Neural progenitor cell (in vitro differentiated cells): ENCODE measurements around the gene TFPT. TPM values are rescaled to one million over a fixed set of nuclear protein-coding genes. Genes with fewer than 3 reads are reported as not detected.

Experiments used
- DNase-seq: peaks from one replicate; pipeline ENCODE4 v3.0.0-alpha.2; 2016; ENCODE audit warnings: low spot score
- H2AFZ ChIP-seq: fragments of 200-600 bp; sonication (generic); replicated peaks from 2 replicates; pipeline ENCODE4 v1.6.1; 2016; ENCODE audit warnings: antibody characterized with exemption
- H3F3A ChIP-seq: fragments of 200-600 bp; sonication (generic); 2 replicates; pipeline ENCODE4 v1.6.1; 2016; ENCODE audit warnings: antibody characterized with exemption, low read depth
- H3K27ac ChIP-seq: fragments of 200-600 bp; sonication (generic); 2 replicates; pipeline ENCODE4 v1.5.1; 2016; ENCODE audit warnings: mild to moderate bottlenecking
- H3K27me3 ChIP-seq: fragments of 200-600 bp; sonication (generic); 2 replicates; pipeline ENCODE4 v1.6.1; 2016; ENCODE audit warnings: mild to moderate bottlenecking, moderate library complexity
- H3K36me3 ChIP-seq: fragments of 200-600 bp; sonication (generic); 2 replicates; pipeline ENCODE4 v1.5.1; 2016
- H3K4me1 ChIP-seq: fragments of 200-600 bp; sonication (generic); 2 replicates; pipeline ENCODE4 v1.6.1; 2016; ENCODE audit warnings: mixed run types
- H3K4me2 ChIP-seq: fragments of 200-600 bp; sonication (generic); 2 replicates; pipeline ENCODE4 v1.6.1; 2016
- H3K4me3 ChIP-seq: fragments of 200-600 bp; sonication (generic); 2 replicates; pipeline ENCODE4 v1.5.1; 2016
- H3K79me2 ChIP-seq: fragments of 200-600 bp; sonication (generic); 2 replicates; pipeline ENCODE4 v1.6.1; 2016; ENCODE audit warnings: low read depth
- H3K9ac ChIP-seq: fragments of 200-600 bp; sonication (generic); 2 replicates; pipeline ENCODE4 v1.6.1; 2016
- H3K9me3 ChIP-seq: fragments of 200-600 bp; sonication (generic); 2 replicates; pipeline ENCODE4 v1.5.1; 2016; ENCODE audit warnings: low read depth
- H4K20me1 ChIP-seq: fragments of 200-600 bp; sonication (generic); 2 replicates; pipeline ENCODE4 v1.6.1; 2016; ENCODE audit warnings: low read depth
- H3K27ac Mint-ChIP-seq: 3 replicates; pipeline ENCODE4 v1.8.0; 2021; ENCODE audit warnings: mixed read lengths
- H3K27me3 Mint-ChIP-seq: 2 replicates; pipeline ENCODE4 v1.8.0; 2022; ENCODE audit warnings: low read depth, mild to moderate bottlenecking, inconsistent platforms, moderate library complexity, mixed read lengths; ENCODE audit not compliant: insufficient read depth
- H3K36me3 Mint-ChIP-seq: 3 replicates; pipeline ENCODE4 v1.8.0; 2021; ENCODE audit warnings: mixed read lengths
- H3K4me1 Mint-ChIP-seq: 3 replicates; pipeline ENCODE4 v1.8.0; 2021; ENCODE audit warnings: mixed read lengths
- H3K4me3 Mint-ChIP-seq: 3 replicates; pipeline ENCODE4 v1.8.0; 2021; ENCODE audit warnings: mild to moderate bottlenecking, moderate library complexity, mixed read lengths
- H3K9me3 Mint-ChIP-seq: 3 replicates; pipeline ENCODE4 v1.8.0; 2020; ENCODE audit warnings: mixed read lengths
- EZH2 ChIP-seq: fragments of 200-600 bp; sonication (generic); IDR thresholded peaks from 2 replicates; pipeline ENCODE4 v1.6.1; 2017; ENCODE audit warnings: antibody characterized with exemption, mild to moderate bottlenecking, moderate library complexity
- EZH2phosphoT487 ChIP-seq: fragments of 200-600 bp; sonication (generic); IDR thresholded peaks from 2 replicates; pipeline ENCODE4 v1.6.1; 2017; ENCODE audit warnings: antibody characterized with exemption
- total RNA-seq: library from RNA; depleted of rRNA; stranded (reverse); fragments of >200 nt; gene quantifications from 2 replicates; pipeline ENCODE4 v1.2.3, GENCODE V29; 2015; ENCODE audit warnings: low replicate concordance
- TF ChIP-seq, protein P1 (sequence below): fragments of 200-600 bp; sonication (generic); IDR thresholded peaks from 2 replicates; pipeline ENCODE4 v1.5.1; 2017; ENCODE audit warnings: antibody characterized with exemption, mild to moderate bottlenecking

TFPT gene
- total RNA-seq, 1 donor from 2014 or later: 9.4 TPM

- H3K9me3 ChIP-seq: no peaks in the 10 kb centered on the region
- peaks cover 15% of the 10 kb centered on the region for H3K36me3 Mint-ChIP-seq
- DNase-seq: peak; percentile 75
- H3K27me3 Mint-ChIP-seq: peaks cover 13% of the 10 kb centered on the region
- H3K4me2 ChIP-seq: peak within 1 kb of the TSS; percentile 98
- H3K4me1 Mint-ChIP-seq: peaks cover 36% of the 10 kb centered on the region
- peaks cover 50% of the 10 kb centered on the region for H4K20me1 ChIP-seq
- no peaks in the 10 kb centered on the region for H3K36me3 ChIP-seq
- no peaks in the 10 kb centered on the region for H3K9me3 Mint-ChIP-seq
- TF ChIP-seq, protein P1, sequence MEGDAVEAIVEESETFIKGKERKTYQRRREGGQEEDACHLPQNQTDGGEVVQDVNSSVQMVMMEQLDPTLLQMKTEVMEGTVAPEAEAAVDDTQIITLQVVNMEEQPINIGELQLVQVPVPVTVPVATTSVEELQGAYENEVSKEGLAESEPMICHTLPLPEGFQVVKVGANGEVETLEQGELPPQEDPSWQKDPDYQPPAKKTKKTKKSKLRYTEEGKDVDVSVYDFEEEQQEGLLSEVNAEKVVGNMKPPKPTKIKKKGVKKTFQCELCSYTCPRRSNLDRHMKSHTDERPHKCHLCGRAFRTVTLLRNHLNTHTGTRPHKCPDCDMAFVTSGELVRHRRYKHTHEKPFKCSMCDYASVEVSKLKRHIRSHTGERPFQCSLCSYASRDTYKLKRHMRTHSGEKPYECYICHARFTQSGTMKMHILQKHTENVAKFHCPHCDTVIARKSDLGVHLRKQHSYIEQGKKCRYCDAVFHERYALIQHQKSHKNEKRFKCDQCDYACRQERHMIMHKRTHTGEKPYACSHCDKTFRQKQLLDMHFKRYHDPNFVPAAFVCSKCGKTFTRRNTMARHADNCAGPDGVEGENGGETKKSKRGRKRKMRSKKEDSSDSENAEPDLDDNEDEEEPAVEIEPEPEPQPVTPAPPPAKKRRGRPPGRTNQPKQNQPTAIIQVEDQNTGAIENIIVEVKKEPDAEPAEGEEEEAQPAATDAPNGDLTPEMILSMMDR: peak; percentile 50
- TF ChIP-seq EZH2phosphoT487 (no peak), EZH2 (no peak)
- H3K4me3 Mint-ChIP-seq: peak within 1 kb of the TSS; percentile 96
- peak within 1 kb of the TSS; percentile 100 for H3K9ac ChIP-seq
- peak within 1 kb of the TSS; percentile 93 for H2AFZ ChIP-seq
- H3K27ac ChIP-seq: peak within 1 kb of the TSS; percentile 98
- peaks cover 19% of the 10 kb centered on the region for H3F3A ChIP-seq
- H3K79me2 ChIP-seq: peaks cover 52% of the 10 kb centered on the region
- peak within 1 kb of the TSS; percentile 99 for H3K4me3 ChIP-seq
- H3K27ac Mint-ChIP-seq: peak within 1 kb of the TSS; percentile 93
- peaks cover 8% of the 10 kb centered on the region for H3K4me1 ChIP-seq
- H3K27me3 ChIP-seq: peaks cover 4% of the 10 kb centered on the region
These were observed 22.4 kb upstream of the TFPT start, which contains the start of gene CNOT3 for GRCh38 chr19:54137699-54138488. CNOT3 (plus strand) TSS chr19:54137762; CDS start chr19:54142979, 5,217 bp downstream.

DNA sequence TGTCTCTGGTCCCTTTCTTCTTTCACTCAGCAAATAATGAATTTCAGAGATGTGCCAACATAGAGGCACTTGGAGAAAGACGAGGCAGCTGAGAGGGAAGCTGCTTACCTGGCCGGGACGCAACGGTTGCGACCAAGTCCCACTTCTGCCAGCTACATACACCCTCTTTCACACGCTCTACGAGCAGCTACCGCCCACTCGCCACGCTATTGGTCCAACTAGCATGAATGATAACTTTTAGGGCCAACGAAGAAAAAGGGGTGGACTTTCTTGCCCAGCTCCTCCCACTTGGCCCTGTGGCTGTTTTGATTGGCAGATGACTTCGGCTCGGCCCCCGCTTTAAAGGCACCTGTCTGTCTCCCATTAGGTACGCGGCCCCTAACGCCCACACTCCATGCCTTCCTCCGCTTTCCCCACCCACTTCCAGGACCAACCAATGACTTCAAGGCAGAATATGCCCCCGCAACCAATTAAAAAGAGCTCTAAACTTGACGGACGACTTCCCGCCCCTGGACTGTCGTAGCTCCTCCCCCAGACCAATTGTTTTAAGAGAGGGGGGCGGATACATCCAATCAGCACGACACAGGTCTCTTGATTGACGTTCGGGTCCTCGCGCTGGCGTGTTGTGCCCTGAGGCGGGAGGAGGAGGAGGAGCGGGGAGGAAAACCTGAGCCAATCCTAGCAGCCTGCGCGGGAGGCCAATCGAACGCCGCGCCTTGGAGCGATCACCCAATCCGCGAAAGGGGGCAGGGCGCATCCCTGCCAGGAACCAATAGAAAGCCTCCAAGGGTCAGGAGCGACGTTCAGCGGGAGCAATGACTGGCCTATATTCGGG is 21.6 kb upstream of the TFPT start:
- H3K36me3 ChIP-seq: no peaks in the 10 kb centered on the region
- no peaks in the 10 kb centered on the region for H3K9me3 ChIP-seq
- H3K4me1 ChIP-seq: peaks cover 8% of the 10 kb centered on the region
- H3K27ac Mint-ChIP-seq: peak overlapping the region; percentile 57
- H3K9ac ChIP-seq: peak overlapping the region; percentile 100
- peaks cover 7% of the 10 kb centered on the region for H3K36me3 Mint-ChIP-seq
- H3F3A ChIP-seq: peaks cover 19% of the 10 kb centered on the region
- H3K4me3 Mint-ChIP-seq: peak overlapping the region; percentile 96
- H3K79me2 ChIP-seq: peaks cover 44% of the 10 kb centered on the region
- peak overlapping the region; percentile 99 for H3K4me3 ChIP-seq
- H3K27me3 ChIP-seq: peaks cover 4% of the 10 kb centered on the region
- H4K20me1 ChIP-seq: peaks cover 42% of the 10 kb centered on the region
- H3K9me3 Mint-ChIP-seq: no peaks in the 10 kb centered on the region
- H3K27ac ChIP-seq: no peak overlapping the region
- peak overlapping the region; percentile 77 for H2AFZ ChIP-seq
- peaks cover 36% of the 10 kb centered on the region for H3K4me1 Mint-ChIP-seq
- DNase-seq: peak; percentile 100
- peaks cover 13% of the 10 kb centered on the region for H3K27me3 Mint-ChIP-seq
- TF ChIP-seq EZH2phosphoT487: no peak
- no peak for TF ChIP-seq EZH2
- TF ChIP-seq, protein P1: no peak
- H3K4me2 ChIP-seq: peak overlapping the region; percentile 95

DNA sequence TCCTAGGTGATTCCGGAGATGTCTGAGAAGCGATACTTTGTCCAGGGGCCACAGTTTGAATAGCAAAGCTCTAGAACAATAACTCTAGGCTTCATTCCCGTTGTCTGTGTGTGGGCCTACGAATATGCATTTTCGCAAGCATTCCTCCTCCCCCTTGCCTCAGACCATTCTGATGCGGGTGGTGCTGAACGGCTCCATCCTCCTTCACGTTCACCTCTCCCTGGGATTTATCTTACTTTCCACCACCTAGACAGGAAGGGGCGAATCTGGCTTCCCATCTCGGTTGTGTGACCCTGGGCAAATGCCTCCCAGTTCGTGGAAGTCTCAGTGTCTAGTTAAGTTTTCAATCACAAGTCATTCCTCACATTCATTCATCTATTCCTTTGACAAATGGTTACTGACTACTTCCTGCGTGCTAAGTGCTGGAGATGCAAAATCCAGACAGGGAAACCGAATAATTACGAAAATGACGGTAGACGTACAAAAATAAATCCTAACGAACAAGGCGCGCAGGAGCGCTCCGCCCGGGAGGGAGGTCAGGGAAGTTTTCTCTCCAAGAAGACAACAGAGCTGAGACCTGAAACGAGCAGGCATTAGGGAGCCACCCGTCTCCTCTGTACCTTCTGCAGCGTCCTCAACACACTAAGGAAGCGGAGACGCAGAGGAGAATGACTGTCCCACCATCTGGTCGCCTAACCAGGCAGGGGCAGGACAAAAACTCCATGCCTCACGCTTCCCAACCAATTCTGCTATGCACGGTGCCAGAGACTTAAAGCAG is 20.8 kb upstream of the TFPT start:
- DNase-seq: peak; percentile 63
- Histone ChIP-seq H3K9ac (peak overlapping the region; percentile 49), H3K9me3 (no peaks in the 10 kb centered on the region), H4K20me1 (peaks cover 34% of the 10 kb centered on the region), H3F3A (peaks cover 19% of the 10 kb centered on the region), H3K36me3 (no peaks in the 10 kb centered on the region), H3K4me3 (peak overlapping the region; percentile 62), H2AFZ (peak overlapping the region; percentile 77), H3K4me2 (peak overlapping the region; percentile 95), H3K4me1 (peaks cover 8% of the 10 kb centered on the region), H3K79me2 (peaks cover 36% of the 10 kb centered on the region), H3K27ac (no peak overlapping the region), H3K27me3 (peaks cover 4% of the 10 kb centered on the region)
- H3K36me3 Mint-ChIP-seq: peaks cover 10% of the 10 kb centered on the region
- peaks cover 13% of the 10 kb centered on the region for H3K27me3 Mint-ChIP-seq
- no peaks in the 10 kb centered on the region for H3K9me3 Mint-ChIP-seq
- no peak for TF ChIP-seq EZH2
- TF ChIP-seq EZH2phosphoT487: no peak
- TF ChIP-seq, protein P1: no peak
- H3K4me3 Mint-ChIP-seq: peak overlapping the region; percentile 96
- peak overlapping the region; percentile 80 for H3K27ac Mint-ChIP-seq
- peaks cover 36% of the 10 kb centered on the region for H3K4me1 Mint-ChIP-seq
